H1 (cell line): ENCODE data around the gene ZNF69.
"Not testable (repeated sequence)": the region's sequence is repeated elsewhere in the genome, so short reads cannot be mapped to it uniquely, and the experiment has no call there.

Experiments used
- CREB1 ChIP-seq: IDR thresholded peaks from 2 replicates; pipeline ENCODE4 v1.6.1; 2012; ENCODE audit warnings: inconsistent platforms
- CTCF ChIP-seq, 3 experiments: IDR thresholded peaks; 1 replicate in 2 of 3; 2 replicates in 1 of 3; pipeline versions ENCODE4 v1.5.1 to v1.6.1; 2011; ENCODE audit warnings: low read length in 3 of 3, mild to moderate bottlenecking in 3 of 3, inconsistent platforms in 2 of 3, low read depth in 1 of 3, moderate library complexity in 1 of 3; ENCODE audit not compliant: insufficient read depth in 1 of 3; ENCODE audit errors: control extremely low read depth in 1 of 3
- ZNF274 ChIP-seq: IDR thresholded peaks from 2 replicates; pipeline ENCODE4 v1.7.0; 2012; ENCODE audit warnings: low read length, borderline replicate concordance; ENCODE audit errors: extremely low read depth

GRCh38 chr19:11850289-11850688 lies 37.3 kb upstream of the ZNF69 start:
- TF ChIP-seq CREB1; CTCF (IDR thresholded peaks at IDR 0.05; ENCODE audit: control extremely low read depth in 1 of 3, insufficient read depth in 1 of 3, low read depth in 1 of 3, low read length in 3 of 3); ZNF274: not testable (repeated sequence)
